Posterior vena cava (tissue), 2 donors: ENCODE data around the gene CLEC16A. TPM values are rescaled to one million over a fixed set of nuclear protein-coding genes. Genes with fewer than 3 reads are reported as not detected.

Experiments used
- DNase-seq: peaks from one replicate; pipeline ENCODE4 v3.0.0-alpha.2; 2020; ENCODE audit warnings: low spot score
- intact Hi-C, 2 donors: fragments of 100-400 bp; cut with DNase I; formaldehyde crosslinking; loops; one replicate each; pipeline versions ENCODE4 v1.14.1 to v1.14.2; 2022 to 2023
- total RNA-seq, 2 donors: library from RNA; stranded (reverse); fragmentation: NEBNext Ultra II Directional; extraction: Animal tissue kit (Norgen Biotek cat#: 25700); gene quantifications; one replicate each; pipeline ENCODE4 v1.2.1, GENCODE V29; 2021
- donor health status: DM: yes; HTN: yes; CAD: no.
- donor health status: DM: yes; HTN: yes; CAD: no.

Gene CLEC16A
- total RNA-seq, 2 donors from 2014 or later: 19.4 to 20.1 TPM

- DNase-seq: no peak
- intact Hi-C loops: no loop called here
Measured at GRCh38 chr16:11045441-11045840, 101.1 kb downstream of the CLEC16A start.

DNA sequence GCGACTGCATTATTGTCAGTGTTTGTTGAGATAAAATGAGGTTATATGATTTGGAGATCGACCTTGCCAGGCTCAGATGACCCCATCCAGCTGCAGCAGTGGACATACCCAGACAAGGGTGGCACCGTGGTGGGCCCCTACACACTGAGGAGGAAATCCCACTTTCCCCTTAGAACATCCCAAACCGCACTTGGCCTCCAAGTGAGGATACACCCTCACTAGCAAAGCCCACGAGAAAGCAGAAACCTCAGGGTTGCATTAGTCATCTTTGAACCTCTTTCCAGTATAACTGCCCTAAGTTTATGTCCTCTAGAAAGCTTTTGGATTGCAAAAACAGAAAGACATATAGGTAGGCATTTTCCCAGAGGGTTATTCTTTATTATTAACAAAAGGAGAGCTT lies 101.5 kb downstream of the CLEC16A start:
- intact Hi-C loops: no loop called here
- DNase-seq: no peak

DNA sequence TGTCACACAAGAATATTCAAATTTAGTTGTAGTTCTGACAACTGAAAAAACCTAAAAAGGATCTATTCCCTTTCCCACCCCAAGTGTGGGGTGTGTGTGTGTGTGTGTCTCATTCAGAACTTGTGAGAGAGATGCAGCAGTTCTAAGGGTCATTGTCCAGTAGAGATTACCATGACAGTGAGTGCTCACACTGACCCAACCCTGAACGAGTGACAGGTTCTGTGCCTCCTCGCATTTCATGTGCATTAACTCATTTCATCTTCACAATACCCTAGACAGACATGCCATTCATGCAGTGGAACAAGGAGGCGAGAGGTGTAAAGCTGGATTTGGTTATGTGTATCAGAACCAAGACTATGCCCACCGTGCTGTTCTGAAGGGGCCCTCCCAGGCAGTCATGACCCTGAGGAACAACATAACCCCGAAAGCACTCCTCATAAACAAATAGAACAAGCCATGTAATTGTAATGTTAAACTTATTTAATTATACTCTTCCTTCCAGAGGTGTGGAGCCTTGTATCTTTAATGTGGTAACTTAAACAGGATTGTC lies 102.1 kb downstream of the CLEC16A start:
- DNase-seq: no peak
- intact Hi-C loops: no loop called here

DNA sequence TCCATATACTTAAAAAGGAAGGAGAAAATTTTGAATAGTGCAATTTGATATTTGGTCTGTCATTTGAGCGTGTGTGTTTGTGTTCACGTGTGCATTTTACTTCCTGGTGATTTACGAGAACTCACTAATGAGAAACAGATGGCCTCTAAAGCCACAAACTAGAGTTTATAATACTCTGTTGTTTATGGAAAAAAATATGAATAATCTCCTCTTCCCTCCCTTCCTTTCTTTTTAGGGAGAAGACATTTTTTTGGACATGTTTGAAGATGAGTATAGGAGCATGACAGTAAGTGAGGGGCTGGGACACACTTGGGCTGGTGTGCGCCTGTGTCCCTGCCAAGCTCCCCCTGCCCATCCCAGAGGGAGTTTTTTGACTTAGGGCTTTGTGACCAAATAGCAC lies 102.7 kb downstream of the CLEC16A start:
- no peak for DNase-seq
- intact Hi-C loops: no loop called here

DNA sequence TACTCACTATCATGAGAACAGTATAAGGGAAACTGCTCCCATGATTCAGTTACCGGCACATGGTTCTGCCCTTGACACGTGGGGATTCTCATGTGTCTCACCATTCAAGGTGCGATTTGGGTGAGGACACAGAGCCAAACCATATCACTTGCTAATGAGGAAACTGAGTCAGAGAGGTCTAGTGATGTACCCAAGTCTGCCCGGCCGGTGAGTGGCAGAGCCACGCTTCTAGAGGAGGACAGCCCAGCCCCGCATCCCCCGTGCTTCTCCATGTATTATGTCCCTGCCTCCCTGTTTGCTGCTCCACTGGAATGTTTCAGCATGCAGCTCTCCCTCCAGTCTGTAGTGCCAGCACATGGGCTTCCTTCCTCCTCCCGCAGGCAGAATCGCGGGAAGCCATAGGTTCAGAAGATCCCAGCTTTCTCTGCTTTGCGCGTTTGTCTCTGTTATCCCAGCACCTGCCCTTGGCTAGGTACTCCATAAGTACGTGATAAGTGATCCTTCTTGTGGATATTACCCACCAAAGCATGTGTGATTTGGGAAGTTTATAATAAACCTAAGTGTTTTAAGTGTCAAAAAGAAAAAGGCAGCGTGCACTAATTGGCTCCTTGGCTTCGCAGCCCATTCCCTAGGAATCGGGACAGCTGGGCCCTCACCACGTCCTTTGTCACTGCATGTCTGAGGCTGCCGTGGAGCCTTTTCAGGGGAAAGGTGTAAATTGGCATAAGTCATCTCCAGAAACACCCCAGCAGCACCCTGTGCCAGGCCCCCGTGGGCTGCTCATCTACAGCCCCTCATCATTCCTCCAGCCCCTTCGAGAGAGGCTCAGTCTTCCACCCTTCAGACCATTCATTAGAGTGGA lies 103.8 kb downstream of the CLEC16A start:
- intact Hi-C loops: no loop called here

GRCh38 chr16:11049396-11050059 lies 105.2 kb downstream of the CLEC16A start:
- no peak for DNase-seq
- intact Hi-C loops: no loop called here

More for the DNA sequence above, 103.8 kb downstream of the CLEC16A start:
- no peak for DNase-seq

GRCh38 chr16:11050536-11050935 lies 106.2 kb downstream of the CLEC16A start:
- intact Hi-C loops: no loop called here
- no peak for DNase-seq

DNA sequence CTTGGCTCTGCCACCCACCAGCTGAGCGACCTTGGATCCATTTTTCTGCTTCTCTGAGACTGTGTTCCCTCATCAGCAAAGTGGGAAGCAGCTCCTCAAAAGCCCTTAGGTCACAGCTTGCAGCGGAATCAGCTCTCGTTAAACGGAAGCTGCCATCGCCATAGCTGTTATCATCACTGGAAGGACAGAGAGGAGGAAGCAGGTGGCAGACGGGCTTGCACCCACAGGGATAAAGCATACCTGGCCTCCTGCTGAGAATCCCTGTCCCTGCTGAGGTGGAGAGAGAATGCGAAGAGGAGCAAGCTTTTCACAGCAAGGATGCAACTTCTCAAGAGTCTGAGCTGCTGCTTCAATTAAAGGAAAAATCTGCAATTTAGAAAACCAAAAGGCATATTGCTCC lies 106.6 kb downstream of the CLEC16A start:
- no peak for DNase-seq
- intact Hi-C loops: no loop called here

GRCh38 chr16:11051430-11051829 lies 107.1 kb downstream of the CLEC16A start:
- DNase-seq: no peak
- intact Hi-C loops: no loop called here

GRCh38 chr16:11051879-11052808 lies 107.8 kb downstream of the CLEC16A start:
- DNase-seq: peak; percentile 73

DNA sequence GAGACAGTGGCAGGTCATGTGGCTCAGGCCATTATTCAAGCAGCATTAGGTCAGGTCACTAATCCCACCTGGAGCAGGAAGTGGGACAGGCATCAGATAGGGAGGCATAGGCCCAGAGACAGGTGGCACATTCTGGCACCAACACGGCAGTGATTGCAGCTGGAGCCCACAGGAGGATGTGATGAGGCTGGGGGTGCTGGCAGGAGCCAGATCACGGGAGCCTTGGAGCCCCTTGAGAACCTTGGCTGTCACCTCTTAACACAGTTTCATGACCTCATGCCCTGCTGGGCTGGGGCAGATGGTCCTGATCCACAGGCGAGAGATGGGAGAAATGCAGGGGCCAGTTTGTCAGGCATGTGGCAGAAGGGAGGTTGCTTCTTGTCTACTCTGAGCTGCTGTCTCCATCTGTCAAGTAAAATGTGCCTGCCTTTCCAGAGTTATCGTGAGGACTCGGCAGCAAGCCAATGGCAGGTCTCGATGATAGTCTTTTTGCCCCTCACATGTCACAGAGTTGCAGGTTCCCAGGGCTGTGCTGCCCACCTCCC lies 109.6 kb downstream of the CLEC16A start:
- intact Hi-C loops: no loop called here
- DNase-seq: peak; percentile 51

More at GRCh38 chr16:11051879-11052808, 107.8 kb downstream of the CLEC16A start:
- intact Hi-C loops: no loop called here

- intact Hi-C loops: no loop called here
- peak; percentile 19 for DNase-seq
Measured at GRCh38 chr16:11056090-11056992, 112.0 kb downstream of the CLEC16A start.

- peak; percentile 65 for DNase-seq
- intact Hi-C loops: no loop called here
Measured at GRCh38 chr16:11056993-11057649, 112.8 kb downstream of the CLEC16A start.

DNA sequence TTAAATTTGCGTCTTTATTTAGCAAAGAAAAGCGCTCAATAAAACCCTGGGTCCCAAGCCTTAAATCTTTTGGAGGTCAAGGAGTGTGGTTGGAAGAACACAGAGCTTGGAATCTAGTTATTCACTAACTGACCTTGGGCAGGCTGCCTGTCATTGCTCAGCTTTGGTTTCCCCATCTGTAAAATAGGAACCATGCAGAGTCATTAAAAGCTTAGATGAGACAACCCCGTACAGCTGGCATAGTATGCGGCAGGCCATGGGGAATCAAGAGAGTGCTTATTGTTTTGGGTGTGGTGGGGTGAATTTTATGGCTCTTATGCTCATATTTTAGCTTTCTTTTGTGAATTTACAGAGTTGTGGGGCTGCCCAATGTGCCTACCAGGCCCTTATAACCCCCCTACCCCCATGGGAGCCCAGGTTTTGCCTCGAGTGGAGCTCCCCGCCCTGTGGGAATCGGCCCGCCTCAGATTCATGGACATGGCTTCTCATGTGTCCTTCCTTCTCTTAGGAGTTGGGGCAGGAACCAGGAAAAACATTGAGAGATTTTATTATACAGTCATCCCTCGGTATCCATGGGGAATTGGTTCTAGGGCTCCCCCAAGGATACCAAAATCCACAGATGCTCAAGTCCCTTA lies 113.5 kb downstream of the CLEC16A start:
- intact Hi-C loops: no loop called here
- DNase-seq: peak; percentile 58

DNA sequence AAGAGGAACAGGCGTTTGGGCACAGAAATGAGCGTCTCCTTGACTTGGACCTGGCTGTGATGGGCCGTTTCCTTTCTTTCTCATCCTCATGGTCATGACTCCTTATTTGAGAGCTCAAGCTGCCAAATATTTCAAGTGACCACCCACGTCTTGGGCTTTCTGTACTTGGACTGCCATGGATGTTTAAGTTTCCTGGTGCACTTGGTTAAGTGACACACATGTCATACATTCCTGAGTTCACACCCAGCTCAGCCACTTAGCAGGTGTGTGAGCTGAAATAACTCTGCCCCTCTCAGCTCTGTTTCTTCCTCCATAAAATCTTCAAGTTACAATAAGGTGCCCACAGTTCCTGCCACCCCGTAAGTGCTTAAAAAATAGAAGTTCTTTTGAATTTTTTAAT lies 114.5 kb downstream of the CLEC16A start:
- DNase-seq: peak; percentile 8
- intact Hi-C loops: no loop called here

DNA sequence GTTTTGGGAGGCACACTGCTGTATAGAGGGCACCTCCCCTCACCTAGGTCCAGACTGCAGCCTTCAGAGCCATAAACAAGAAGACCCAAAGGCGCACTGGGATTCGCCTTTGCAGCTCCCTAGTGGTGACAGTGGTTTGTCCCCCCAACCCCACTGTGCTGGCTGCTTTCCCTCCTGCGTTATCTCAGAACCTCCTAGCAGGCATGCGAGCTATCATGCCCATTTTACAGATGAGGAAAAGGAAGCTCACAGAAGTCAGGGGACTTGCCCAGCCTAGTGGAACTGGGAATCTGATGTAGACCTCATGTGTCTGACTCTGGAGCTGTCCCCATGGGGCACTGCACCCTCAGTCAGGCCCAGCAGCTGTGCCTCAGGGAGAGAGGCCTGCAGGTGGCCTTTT lies 115.2 kb downstream of the CLEC16A start:
- intact Hi-C loops: no loop called here
- peak; percentile 13 for DNase-seq

- intact Hi-C loops: no loop called here
- DNase-seq: peak; percentile 46
Measured at GRCh38 chr16:11060364-11060763, 116.0 kb downstream of the CLEC16A start.
